Measurements from ENCODE around the gene GIMAP8. TPM values are rescaled to one million over a fixed set of nuclear protein-coding genes. Genes with fewer than 3 reads are reported as not detected.

The GIMAP8 gene
- polyA plus RNA-seq, 1 experiment: not detected

DNA sequence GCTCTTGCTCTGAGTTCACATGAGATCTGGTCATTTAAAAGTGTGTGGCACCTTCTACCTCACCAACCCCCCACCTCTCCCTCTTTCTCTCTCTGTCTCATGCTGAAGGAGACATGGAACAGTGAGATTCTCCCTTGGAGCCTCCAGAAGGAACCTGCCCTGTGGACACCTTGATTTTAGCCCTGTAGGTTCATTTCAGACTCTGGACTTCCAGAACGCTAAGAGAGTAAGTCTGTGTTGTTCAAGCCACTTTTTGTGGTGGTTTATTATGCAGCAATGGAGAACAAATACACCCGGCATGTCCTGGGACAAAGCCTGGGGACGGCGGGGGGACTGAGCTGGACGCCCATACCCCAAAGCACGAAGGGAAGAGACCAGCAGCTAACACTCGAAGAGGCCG is 20.7 kb upstream of the GIMAP8 start:
- no peak for TF ChIP-seq CTCF (IDR thresholded peaks at IDR 0.05; ENCODE audit: low read depth, low read length)
- no peak for DNase-seq (ENCODE audit: low read depth, low spot score)
- ChIA-PET CTCF (interaction anchor here (0.9 to 1.3 kb wide), 3 partner anchors 8 to 19 kb away, joined by 3 to 5 read pairs (median 4); no protein-coding TSS in a partner anchor), POLR2A (interaction anchor here (0.6 kb wide), 2 partner anchors 562 to 563 kb away, joined by 3 read pairs; no protein-coding TSS in a partner anchor)
- Histone ChIP-seq H3K27ac (ENCODE audit: low read depth, low read length) (no peak overlapping the region), H3K27me3 (ENCODE audit: control insufficient read depth, insufficient read depth, low read length) (peaks cover 3% of the 10 kb centered on the region), H3K4me3 (ENCODE audit: low read depth, low read length) (no peak overlapping the region), H3K9me3 (ENCODE audit: control insufficient read depth, insufficient read depth, low read length) (no peaks in the 10 kb centered on the region; the same call in 1 of the 2 replicates)

- H3K27ac ChIP-seq (ENCODE audit: low read depth, low read length): no peak overlapping the region
- POLR2A ChIA-PET: no interaction called here
- DNase-seq (ENCODE audit: low read depth, low spot score): no peak
- no peak for TF ChIP-seq CTCF (IDR thresholded peaks at IDR 0.05; ENCODE audit: low read depth, low read length)
- CTCF ChIA-PET: interaction anchor here (1.2 kb wide), 1 partner anchor 9 kb away, joined by 5 read pairs; no protein-coding TSS in a partner anchor
- peaks cover 3% of the 10 kb centered on the region for H3K27me3 ChIP-seq (ENCODE audit: control insufficient read depth, insufficient read depth, low read length)
- H3K9me3 ChIP-seq (ENCODE audit: control insufficient read depth, insufficient read depth, low read length): no peaks in the 10 kb centered on the region; the same call in 1 of the 2 replicates
- no peak overlapping the region for H3K4me3 ChIP-seq (ENCODE audit: low read depth, low read length)
These were observed 19.9 kb upstream of the GIMAP8 start for GRCh38 chr7:150430465-150431085.

DNA sequence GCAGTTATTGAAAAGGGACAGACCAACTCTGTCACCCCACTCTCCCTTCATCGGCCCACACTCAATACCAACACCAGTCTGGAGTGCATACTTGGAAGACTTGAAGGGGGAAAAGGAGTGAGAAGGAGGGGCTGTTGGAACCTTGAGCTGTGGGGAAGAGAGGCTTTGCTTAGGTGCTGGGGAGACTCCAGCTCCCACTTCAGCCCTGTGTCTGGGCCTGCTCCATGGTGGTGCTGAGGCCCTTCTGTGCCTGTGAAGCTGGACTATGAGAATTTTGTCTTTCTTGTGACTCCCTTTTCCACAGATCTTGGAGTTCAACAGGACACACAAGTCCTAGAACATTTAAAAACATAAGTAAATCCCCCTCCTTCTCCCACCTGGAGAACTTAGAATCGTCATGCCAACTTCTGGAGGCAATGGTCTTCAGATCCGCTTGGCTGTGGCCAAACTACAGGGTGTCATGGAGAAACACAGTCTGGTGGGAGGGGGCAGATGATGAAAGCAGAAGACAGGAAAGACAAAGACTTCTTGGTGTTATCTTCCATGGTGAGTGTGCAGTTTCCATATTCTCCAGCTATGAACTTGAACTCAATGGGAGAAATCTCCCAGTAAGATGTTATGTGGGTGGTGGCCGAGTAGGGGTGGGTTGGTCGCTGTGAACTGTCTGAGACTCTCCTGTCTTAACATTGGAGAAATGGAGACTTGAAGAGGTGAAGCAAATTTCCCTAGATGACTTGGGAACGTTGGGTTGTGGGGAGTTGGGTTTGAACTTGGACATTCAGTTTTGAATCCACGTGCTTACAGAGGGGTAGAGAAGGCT is 18.4 kb upstream of the GIMAP8 start:
- peaks cover 6% of the 10 kb centered on the region for H3K27me3 ChIP-seq (ENCODE audit: control insufficient read depth, insufficient read depth, low read length)
- H3K27ac ChIP-seq (ENCODE audit: low read depth, low read length): no peak overlapping the region
- POLR2A ChIA-PET: no interaction called here
- H3K9me3 ChIP-seq (ENCODE audit: control insufficient read depth, insufficient read depth, low read length): no peaks in the 10 kb centered on the region; the same call in 1 of the 2 replicates
- TF ChIP-seq CTCF (IDR thresholded peaks at IDR 0.05; ENCODE audit: low read depth, low read length): no peak
- no peak for DNase-seq (ENCODE audit: low read depth, low spot score)
- CTCF ChIA-PET: interaction anchor here (0.7 to 1.1 kb wide), 2 partner anchors 13 to 17 kb away, joined by 3 to 4 read pairs; no protein-coding TSS in a partner anchor
- no peak overlapping the region for H3K4me3 ChIP-seq (ENCODE audit: low read depth, low read length)

GRCh38 chr7:150432915-150433892 is 17.2 kb upstream of the GIMAP8 start:
- Histone ChIP-seq H3K4me3 (ENCODE audit: low read depth, low read length) (no peak overlapping the region), H3K27me3 (ENCODE audit: control insufficient read depth, insufficient read depth, low read length) (peaks cover 6% of the 10 kb centered on the region), H3K27ac (ENCODE audit: low read depth, low read length) (no peak overlapping the region), H3K9me3 (ENCODE audit: control insufficient read depth, insufficient read depth, low read length) (no peaks in the 10 kb centered on the region)
- ChIA-PET CTCF (interaction anchor here (0.8 to 1.3 kb wide), 5 partner anchors 12 to 16 kb away, joined by 3 to 9 read pairs (median 4); no protein-coding TSS in a partner anchor), POLR2A (no interaction called here)
- TF ChIP-seq CTCF (IDR thresholded peaks at IDR 0.05; ENCODE audit: low read depth, low read length): no peak
- no peak for DNase-seq (ENCODE audit: low read depth, low spot score)

Data from AG04450 (cell line).